GM19025 (cell line): ENCODE results near the gene RFX4.

Experiments used
- ATAC-seq: cut with Tn5 transposase; IDR thresholded peaks from one replicate; pipeline ENCODE4 v1.9.1; 2021; ENCODE audit warnings: mild to moderate bottlenecking, low read depth, moderate library complexity; ENCODE audit not compliant: unreplicated experiment

Gene RFX4

DNA sequence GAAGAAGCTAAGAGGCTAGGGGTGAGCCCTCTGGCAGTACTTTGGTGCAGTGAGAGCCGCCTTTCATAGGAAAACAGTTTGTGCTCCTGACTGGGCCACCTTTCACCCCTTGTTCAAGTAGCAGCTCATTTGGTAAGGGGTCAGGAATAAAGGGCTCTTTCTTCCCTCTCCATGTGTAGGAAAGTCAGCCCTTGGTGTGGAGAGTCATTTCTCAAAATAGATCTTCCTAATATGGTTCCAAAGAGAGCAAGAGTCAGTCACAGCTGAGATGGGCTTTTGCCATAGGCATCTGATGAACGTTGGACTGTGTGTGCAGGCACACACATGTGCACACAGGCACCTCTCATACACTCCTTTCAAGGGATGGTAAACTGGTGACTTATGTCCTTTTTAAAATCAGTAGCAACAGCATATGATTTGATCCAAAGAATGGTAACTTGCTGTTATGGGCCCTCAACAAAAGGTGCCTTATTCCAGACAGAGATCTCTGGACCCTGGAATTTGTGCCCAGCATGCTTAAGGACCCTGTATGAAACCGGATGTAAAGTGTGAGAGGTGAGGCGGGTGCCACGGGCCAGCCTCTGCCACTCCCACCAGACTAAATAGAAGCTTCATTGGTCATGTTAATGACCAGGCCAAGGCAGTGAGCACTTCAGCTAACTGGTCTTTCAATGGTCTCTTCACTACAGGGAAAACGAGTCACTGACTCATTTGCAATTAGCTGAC, 175.0 kb downstream of the RFX4 start:
- no peak for ATAC-seq

DNA sequence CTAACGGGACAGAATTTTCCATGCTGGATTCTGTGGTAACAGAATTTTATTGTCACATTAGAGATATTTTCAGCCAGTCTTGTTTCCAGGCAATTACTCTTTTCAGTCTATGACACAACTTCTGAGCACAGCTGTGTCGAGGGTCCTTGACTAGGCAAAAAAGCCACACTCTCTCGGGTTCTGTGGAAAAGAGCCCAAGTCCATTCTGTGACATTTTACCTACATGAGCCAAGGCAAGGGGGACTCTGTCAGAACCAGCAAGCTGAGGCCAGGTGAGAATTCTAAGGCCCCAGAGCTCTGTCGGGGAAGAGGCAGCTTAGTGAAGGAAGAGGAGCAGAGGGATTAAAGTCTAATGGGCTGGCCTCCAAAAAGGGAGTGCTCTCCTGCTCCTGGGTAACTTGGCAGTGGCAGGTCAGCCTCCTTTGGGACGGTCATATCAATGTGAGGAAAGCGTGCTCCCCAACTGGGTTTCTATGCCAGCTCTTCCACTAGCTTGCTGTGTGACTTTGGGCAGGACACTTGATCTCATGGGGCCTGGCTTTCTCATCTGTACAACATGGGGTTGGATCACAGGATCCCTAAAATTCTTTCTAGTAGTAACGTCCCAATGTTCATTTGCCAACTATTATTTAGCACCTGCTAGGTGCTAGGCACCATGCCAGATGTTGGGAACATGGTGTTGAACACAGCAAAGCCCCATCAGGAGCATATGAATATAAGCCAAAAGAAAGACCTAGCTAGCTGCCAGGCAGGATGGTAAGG, 175.7 kb downstream of the RFX4 start:
- no peak for ATAC-seq

DNA sequence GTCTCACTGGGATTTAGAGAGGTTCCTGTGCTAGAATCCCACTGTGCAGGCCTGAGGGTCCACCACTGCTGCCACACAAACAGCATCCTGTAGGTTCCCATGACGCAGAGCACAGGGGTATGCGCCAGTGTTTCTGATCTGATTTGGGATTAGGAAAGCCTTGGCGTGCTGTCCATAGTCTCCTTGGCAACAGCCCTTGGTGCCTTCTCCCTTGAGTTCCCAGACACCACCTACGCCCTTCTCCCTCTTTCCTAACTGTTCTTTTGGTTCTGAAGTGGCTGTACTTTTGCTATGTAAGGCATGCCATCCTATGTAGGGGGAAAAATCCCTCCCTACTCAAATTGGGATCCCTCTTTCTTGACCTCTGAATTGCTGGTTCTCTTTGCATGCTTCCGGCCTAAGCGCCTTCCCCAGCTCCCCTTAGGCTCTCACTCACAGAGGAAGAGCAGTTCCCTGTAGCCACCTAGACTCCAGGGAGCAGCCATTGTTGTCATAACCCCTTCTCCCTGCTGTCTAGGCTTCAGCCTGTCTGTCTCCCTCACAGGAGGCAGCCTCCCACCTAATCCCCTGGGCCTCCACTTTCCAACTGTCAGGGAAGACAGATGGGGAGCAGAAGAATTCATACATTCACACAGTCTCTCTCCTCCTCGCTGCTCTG, 176.9 kb downstream of the RFX4 start:
- peak; percentile 18 for ATAC-seq

DNA sequence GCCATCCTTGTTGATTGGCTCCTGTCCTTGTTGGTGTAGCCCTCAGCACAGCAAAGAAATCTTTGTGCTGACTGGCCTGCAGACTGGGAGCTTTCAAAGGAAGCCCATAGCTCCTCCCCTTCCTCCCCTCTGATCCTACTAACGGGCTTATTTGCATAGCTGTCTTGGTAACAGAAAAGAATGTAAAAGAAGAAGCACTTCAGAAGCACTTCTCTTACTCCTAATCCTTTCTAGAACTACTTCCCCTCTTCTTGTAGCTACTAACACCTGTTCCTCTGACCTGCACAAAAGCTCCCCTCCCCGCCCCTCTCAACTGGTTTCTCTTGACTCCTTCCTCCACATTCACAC, 177.4 kb downstream of the RFX4 start:
- ATAC-seq: peak; percentile 95

DNA sequence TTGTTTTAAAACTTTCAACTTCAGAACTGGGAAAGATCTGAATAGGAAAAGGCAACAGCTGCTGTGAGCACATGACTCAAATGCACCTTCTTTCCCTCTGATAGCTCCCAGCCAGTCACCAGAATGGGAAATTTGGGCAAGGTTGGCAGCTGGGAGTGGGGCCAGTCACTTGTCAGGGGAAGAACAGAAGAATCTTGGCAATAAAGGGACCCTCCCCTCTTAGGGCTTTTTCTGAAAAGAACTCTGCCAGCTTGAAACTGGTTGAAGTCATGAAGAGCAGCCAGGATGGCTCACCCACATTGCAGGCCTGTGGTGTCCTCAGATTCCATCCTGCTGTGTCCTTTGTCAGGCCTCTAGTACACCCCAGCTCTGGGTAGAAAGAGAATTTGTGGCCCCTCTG, 181.4 kb downstream of the RFX4 start:
- ATAC-seq: no peak

DNA sequence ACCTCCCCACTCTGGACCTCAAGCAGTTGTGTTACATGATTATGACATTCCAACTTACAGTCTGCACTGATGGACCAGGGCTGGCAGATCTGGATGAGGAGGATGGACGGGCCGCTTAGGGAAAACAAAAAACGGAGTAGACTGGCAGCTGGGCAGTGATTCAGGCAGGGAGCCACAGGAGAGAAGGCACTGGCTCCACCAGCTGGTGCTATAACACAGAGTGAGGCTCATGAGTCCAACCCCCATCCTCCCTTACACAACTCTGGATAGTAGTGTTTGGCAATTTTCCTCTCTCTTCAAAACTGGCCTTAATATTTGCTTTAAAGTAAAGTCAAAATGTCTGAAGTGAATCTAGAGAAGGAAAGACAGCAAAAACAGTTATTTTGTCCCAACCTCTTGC, 181.9 kb downstream of the RFX4 start:
- no peak for ATAC-seq

DNA sequence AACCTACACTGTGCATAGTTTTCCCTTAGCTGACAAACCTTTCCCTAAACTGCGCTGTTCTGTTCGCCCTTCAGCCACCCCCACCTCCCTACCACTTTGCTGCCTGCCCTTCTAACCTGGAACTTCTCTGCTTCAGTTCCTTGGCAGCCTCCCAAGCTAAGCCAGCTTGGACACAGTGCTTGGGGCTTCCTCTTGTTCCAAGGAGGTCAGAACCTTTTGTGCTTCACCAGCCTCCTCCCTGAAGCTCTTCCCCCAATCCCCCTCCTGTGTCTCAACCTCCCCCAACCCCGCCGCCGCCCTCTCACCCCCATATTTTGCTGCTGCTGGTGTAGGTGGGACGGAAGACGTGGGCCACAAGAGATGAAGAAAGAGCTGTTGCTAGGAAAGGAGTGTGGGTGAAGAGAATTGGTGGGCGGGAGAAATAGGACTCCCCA, 183.6 kb downstream of the RFX4 start:
- no peak for ATAC-seq

DNA sequence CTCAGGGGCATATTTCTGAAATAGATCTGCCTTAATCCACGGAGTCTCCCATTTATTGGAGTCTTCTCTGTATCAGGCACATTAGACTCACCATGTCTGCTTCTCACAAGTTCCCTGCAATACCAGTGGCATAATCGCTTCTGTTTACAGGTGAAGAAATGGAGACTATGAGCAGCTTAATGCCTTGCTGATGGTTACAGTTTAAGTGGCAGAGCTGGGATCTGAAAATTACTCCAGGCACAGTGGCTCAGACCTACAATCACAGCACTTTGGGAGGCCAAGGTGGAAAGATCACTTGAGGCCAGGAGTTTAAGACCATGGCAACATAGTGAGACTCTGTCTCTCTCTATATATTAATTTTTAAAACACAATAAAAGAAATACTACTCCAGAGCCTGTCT, 184.4 kb downstream of the RFX4 start:
- no peak for ATAC-seq

DNA sequence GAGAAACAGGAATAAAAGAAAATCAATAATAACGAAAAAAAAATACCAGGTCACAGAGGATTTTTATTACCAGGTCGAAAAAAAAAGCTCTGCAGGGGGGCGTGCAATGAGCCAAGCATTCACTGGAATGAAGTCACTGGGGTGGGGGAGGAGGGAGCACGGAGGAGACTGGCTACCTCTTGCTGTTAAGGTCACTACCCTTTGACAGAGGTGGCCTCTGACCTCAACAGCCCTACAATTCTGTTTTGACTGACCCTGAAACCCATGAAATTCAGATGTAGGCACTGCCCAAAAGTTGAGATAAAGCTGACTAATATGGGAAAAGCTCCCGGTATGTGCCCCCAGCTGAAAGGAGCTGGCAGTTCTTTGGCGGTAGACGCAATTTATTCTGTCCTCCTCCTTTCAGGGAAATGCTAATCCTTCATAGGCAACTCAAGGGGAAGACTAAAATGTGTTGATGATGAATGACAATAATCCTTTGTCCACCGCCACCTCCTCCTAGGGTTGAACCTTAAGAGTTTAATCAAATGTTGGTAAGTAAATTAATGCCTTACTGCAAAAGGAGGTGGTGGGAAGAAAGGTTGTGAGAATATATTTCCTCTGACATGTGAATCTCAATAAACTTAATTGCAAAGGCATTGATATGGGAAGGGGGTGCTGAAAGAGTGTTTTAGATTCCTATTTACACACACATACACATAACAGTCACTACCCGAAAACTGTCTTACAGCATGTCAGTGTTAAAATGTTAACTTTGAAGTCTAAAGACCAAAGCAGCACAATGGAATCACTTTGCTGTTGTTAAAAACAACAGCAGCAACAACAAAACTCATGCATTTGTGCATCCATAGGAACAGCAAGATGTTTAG, 185.4 kb downstream of the RFX4 start:
- ATAC-seq: no peak

DNA sequence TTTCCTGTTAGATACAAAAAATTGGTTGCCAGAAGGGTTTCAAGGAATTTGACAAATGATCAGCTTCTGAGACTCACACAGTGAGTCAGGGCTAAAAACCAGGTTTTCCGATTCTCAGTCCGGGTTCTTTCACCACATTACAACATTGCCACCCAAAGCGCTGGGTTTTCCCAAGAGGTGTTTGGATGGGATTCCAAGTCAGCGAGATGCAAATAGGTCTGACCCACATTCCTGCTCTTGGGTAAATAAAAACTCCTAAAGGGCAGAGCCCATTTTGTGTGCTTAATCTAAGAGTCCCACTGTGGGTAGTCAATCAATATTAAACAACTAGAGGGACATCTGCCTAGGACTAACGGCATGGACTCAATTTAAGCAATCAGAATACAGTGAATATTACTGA, 186.3 kb downstream of the RFX4 start:
- no peak for ATAC-seq

DNA sequence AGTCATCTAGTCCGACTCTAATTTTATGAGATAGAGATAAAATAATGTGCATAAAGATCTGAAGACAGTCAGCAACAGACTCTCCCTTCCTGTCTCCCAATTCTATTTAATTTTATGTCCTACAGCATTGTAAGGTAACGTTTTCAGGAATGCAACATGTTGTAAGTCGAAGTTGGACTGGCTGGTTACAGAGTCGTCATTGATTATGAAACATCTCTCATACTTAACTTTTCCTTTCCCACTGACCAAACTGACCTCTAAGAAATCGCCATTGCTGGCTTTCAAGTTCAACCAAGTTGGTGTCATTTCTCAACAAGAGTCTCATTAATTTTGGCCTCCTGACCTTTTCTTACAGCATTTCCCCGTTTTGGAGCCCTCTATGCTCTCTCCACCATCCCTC, 186.7 kb downstream of the RFX4 start:
- no peak for ATAC-seq

DNA sequence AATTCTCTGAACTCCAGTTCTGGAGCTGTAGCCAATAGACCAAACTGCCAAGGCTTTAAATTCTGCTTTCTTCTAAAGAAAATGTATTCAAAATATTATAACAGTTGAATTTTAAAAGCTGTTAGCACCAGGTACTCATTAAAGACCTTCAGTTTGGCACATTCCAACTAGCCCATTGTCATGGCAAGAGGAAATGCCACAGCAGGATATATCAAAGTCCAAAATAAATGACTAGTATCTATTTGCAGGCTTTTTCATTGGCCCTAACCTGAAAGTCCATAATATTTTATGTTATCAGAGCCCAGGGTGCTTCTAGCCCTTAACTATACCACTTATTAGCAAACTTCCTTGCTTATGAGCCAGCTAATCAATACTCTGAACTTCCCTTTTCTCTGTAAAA, 188.6 kb downstream of the RFX4 start:
- ATAC-seq: no peak

DNA sequence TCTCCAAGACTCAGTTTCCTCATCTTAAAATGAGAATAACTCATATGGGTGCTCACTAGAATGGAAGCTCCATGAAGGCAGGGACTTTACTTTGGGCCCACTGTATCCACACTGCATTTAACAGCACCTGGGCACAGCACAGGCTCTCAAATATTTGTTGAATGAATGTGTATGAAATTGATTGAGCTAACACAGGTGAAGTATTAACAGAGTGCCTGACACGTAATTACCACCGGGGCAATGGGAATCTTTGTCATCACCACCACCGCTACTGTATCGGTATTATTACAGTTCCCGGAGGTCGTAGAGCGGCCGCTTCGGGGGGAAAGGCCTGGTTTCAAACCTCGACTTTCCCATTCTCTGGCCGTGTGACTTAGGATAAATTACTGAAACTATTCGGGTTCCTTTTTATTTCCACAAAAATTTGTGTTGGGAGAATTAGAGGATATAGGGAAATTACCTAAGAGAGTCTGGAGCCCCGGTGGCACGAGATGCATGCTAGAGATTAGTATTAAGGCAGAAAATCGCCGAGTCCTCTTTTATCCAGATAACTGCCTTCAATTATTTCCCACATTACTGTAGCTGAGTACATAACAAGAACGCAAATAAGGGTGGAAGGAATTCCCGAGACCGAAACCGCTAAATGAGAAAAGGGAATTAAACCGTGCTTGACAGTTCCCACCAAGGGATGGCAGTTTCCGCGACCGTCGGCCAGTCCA, 190.6 kb downstream of the RFX4 start:
- ATAC-seq: no peak

DNA sequence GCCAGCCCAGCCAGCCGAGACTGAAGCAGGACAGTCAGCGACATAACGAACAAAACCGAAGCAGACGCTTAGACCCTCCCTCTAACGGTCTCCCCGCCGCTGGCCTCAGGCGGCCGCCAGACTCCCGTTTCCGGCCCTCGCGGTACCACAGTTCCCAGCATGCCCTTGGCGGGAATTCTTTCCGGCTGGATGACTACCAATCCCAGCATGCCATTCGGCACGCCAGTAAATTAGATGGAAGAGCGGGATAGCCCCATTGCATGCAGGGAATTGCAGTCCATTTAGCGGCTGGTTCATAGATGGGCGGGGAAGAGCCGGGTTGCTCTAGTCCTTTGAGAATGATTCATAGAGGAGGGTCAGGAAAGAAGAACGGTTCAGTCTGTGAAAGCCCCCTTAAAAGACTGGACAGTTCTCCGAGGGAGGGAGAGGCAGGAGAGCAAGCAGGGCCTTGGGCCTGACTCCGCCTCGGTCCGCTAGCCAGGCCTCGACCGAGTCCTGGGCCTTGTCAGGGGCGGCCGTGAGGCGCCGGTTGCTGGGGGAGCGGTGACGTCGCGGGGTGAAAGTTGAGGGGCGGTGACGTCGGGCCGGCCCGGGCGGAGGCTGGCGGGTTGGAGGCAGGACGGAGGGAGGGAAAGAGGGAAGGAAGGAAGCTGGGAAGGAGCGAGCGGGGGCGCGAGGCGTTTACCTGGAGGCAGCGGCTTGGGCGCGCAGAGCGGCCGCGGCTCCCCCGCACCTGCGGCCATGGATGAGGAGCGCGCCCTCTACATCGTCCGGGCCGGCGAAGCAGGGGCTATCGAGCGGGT, 191.4 kb downstream of the RFX4 start, which contains the start of gene RIC8B:
Gene RIC8B, plus strand, starts transcription at position 678 of the 803 bp plus-strand sequence. Its CDS starts 64 bp downstream, at position 742.
- ATAC-seq: peak; percentile 88

DNA sequence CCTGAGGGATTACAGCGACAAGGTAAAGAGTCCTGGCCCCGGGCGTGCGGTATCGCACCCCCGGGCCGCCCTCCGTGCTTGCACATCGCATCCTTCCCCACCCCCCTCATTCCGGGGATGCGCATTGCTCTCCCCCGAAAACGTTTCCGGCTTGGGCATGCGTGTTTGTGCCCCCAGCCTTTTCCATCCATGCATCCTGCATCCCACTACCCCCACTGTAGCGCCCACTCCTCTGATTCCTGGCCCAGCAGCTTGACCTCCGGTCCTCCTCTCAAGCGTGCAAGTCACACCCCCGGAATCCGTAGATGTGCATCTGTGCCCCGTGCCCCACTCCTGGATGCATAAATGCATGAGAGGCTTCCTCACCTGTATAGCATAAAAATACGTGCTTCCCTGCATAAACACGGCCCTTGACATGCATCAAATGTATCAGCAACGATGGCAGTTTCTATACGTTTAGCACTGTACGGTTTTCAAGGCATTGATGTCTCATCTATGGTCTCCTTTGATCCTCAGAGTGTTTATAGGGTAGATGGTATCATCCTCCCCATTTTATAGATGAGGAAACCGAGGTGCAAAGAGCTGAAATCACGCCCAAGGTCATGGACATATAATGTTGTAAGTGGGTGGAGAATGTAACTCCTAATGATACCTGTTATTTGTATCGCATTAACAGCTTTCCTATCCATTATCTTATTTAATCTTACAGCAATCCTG, 192.2 kb downstream of the RFX4 start:
- ATAC-seq: no peak

DNA sequence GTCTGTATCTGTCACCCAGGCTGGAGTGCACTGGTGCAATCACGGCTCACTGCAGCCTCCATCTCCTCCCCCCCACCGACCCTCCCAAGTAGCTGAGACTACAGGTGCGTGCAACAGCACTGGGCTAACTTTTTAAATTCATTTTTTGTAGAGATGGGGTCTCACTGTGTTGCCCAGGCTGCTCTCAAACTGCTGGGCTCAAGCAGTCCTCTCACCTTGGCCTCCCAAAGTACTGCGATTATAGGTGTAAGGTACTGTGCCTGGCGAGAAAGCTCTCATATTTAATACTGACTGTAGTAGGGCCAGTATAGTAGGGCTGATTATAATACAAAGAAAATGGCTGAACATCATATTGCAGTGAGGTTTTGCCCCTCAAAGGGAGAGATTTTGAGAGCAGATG, 194.1 kb downstream of the RFX4 start:
- no peak for ATAC-seq

DNA sequence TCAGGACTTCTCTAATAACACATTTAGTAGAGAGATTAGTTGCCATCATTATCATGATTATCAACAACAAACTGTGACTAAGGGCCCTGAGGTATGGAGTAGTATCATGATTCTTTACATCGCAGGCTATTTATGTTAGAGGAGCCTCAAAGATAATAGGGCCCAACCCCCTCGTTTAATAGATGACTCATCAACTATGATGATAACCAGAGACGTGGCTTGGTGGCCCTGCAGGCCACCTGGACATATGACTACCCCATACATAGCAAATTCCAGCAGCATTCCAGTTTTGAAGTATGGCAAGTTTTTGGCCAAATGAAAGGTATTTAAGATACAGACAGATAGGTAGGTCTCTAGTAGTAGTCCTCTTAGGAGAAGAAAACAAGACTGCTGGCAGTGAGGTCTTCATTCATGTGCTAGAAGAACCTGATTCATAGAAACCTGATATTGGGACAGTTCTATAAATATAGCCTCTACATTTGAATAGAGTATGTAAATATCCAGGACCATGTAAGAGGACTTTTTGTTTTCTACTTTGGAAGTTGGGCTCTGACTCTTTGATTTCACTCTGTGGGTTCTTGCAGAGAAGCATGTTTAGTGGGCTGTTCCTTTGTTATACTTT, 197.3 kb downstream of the RFX4 start:
- no peak for ATAC-seq

DNA sequence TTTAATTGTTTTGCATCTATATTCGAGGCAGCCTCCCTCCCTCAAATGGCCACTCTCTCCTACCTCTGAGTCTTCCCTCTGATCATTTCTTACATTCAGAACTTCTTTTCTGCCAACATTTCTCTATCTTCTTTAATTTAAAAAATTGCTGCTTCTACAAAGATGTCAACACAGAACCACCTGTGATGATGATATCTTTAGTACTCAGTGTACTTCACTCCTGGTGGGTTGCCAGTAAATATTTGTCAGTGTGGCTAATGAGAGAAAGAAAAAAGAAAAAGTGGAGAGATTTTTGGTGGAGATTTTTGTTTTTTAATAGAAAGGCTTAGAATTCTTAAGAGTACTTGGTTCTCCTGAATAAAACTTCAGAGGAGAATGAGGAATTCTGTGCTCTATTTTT, 199.8 kb downstream of the RFX4 start:
- no peak for ATAC-seq
